SU-DHL-6 (cell line): ENCODE measurements around the gene UXT.

Experiments
- CTCF ChIP-seq: fragments of 200-600 bp; sonication (generic); IDR thresholded peaks from one replicate; pipeline ENCODE4 v1.5.1; 2017; ENCODE audit warnings: antibody characterized with exemption, mild to moderate bottlenecking, low read length, moderate library complexity; ENCODE audit not compliant: insufficient read depth, poor library complexity, severe bottlenecking
- EZH2phosphoT487 ChIP-seq: fragments of 200-600 bp; sonication (generic), shearing (Covaris generic); conservative IDR thresholded peaks from 2 replicates; pipeline ENCODE4 v1.6.1; 2018; ENCODE audit warnings: mild to moderate bottlenecking, antibody characterized with exemption, low read length, moderate library complexity, mixed read lengths

DNA sequence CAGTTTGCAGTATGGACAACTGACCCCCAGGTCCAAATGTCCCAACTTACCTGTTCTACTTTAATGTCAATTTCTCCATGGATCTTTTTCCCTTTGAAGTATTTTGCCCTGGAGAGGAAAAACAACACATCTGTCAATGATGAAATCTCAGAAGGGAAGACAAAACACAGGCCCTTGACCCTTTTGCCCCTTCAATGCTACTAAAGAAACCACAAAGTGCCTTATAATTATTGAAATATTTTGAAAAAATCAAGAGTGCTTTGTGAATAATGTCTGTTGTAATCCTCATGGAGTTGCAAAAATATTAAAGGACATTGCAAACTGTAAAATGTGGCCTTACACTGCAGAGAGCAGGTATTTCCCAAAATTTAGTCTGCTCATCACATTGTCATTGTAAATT, 51.9 kb downstream of the UXT start:
- no peak for TF ChIP-seq CTCF
- no peak for TF ChIP-seq EZH2phosphoT487
